LNCaP clone FGC (cell line): ENCODE results near the gene CD300LF.
A peak's percentile ranks its signal among the peaks of the same experiment; 100 is the strongest.

Source experiments
- DNase-seq: peaks from one replicate; pipeline ENCODE4 v3.0.0-alpha.2; 2011; ENCODE audit warnings: low read depth
- H3K4me3 ChIP-seq: 2 replicates; pipeline ENCODE4 v1.5.1; 2011; ENCODE audit warnings: mild to moderate bottlenecking, low read depth, low read length, control low read depth
- TF ChIP-seq, protein P1 (sequence below): IDR thresholded peaks from 2 replicates; pipeline ENCODE4 v1.5.1; 2012; ENCODE audit warnings: mild to moderate bottlenecking; ENCODE audit not compliant: control insufficient read depth, insufficient read depth; ENCODE audit errors: extremely low read depth

The CD300LF gene

GRCh38 chr17:74746376-74746775 lies 33.7 kb upstream of the CD300LF start:
- H3K4me3 ChIP-seq: no peak overlapping the region
- TF ChIP-seq, protein P1, sequence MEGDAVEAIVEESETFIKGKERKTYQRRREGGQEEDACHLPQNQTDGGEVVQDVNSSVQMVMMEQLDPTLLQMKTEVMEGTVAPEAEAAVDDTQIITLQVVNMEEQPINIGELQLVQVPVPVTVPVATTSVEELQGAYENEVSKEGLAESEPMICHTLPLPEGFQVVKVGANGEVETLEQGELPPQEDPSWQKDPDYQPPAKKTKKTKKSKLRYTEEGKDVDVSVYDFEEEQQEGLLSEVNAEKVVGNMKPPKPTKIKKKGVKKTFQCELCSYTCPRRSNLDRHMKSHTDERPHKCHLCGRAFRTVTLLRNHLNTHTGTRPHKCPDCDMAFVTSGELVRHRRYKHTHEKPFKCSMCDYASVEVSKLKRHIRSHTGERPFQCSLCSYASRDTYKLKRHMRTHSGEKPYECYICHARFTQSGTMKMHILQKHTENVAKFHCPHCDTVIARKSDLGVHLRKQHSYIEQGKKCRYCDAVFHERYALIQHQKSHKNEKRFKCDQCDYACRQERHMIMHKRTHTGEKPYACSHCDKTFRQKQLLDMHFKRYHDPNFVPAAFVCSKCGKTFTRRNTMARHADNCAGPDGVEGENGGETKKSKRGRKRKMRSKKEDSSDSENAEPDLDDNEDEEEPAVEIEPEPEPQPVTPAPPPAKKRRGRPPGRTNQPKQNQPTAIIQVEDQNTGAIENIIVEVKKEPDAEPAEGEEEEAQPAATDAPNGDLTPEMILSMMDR: no peak
- no peak for DNase-seq

GRCh38 chr17:74745548-74746177 lies 32.9 kb upstream of the CD300LF start:
- TF ChIP-seq, protein P1: no peak
- no peak for DNase-seq
- H3K4me3 ChIP-seq: no peak overlapping the region

DNA sequence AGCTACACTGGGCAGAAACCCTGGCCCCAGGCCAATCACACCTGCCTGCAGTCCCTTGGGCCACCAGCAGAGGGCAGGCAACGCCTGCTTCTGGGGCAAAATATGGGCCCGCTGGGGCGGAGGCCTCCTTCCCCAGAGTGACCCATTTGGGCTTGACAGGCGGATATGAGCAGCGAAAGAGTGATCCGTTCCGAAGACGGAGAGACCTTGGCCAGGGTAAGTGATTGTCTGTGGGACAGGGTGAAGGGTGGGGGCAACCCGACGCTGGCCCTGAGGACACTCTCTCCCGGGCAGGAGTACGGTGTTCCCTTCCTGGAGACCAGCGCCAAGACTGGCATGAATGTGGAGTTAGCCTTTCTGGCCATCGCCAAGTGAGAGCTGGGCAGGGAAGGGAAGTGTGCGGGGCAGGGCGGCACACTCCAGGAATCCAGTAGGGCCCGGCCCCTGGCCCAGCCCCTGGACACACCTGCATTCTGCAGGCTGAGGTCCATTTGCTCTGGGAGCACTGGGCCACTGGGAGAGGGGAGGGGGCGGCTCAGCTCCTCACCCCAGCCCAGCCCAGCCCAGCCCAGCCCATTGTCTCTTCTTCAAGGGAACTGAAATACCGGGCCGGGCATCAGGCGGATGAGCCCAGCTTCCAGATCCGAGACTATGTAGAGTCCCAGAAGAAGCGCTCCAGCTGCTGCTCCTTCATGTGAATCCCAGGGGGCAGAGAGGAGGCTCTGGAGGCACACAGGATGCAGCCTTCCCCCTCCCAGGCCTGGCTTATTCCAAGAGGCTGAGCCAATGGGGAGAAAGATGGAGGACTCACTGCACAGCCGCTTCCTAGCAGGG lies 32.2 kb upstream of the CD300LF start:
- peak overlapping the region; percentile 41 for H3K4me3 ChIP-seq
- DNase-seq: no peak
- TF ChIP-seq, protein P1: peak; percentile 97

- no peak overlapping the region for H3K4me3 ChIP-seq
- no peak for DNase-seq
- TF ChIP-seq, protein P1: no peak
Measured at GRCh38 chr17:74744349-74744713, 31.6 kb upstream of the CD300LF start.

DNA sequence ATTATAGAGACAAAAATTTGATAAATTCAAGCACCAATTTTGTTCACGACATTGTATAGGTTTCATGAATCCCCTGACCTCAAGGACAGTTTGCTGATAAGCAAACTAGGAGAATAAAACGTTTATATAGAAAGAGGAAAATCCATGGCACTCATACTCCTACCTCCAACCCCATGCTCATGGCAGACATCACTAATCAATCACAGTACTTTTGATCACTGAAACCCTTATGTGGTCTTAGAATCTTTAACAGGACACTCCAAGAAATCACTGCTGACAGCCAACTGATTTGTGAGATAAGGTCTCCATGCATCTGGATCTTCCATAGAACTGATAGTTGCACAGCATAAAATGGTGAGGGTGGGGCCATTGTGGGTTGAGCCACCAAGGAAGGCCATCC lies 31.0 kb upstream of the CD300LF start:
- H3K4me3 ChIP-seq: no peak overlapping the region
- DNase-seq: no peak
- TF ChIP-seq, protein P1: no peak

DNA sequence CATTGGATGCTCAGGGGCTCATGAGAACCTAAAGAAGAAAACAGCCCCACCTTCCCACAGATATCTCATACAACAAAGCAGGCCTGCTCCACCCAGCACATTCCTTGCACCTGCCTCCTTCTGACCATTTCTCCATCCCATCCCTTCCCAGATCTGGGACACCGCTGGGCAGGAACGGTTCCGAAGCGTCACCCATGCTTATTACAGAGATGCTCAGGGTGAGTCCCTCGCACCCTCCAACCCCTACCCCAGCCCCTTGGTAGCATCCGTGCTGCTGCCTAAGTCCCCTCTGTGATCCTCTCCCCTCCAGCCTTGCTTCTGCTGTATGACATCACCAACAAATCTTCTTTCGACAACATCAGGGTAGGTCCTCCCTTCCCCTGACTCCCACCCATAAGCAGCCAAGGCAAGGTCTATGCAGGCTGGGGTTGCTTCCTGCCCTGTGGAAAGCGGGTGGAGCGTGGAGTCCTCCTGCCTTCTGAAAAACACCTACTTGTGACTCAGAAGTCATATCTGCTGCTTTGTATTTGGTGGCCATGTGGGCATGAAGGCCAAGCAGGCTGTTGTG lies 30.3 kb upstream of the CD300LF start:
- TF ChIP-seq, protein P1: no peak
- no peak for DNase-seq
- H3K4me3 ChIP-seq: no peak overlapping the region
